GM12878 (cell line): Measurements from ENCODE around the gene KIAA0930. TPM values are rescaled to one million over a fixed set of nuclear protein-coding genes. Genes with fewer than 3 reads are reported as not detected.

Source experiments
- ATAC-seq: fragments of 200-7000 bp; cut with Tn5 transposase; 3 replicates; pipeline ENCODE4 v1.9.1; 2020; ENCODE audit warnings: mild to moderate bottlenecking, moderate library complexity
- BruUV-seq: library from RNA; stranded (reverse); fragments of 400-500 nt; replicated peaks from 2 replicates; lab custom pipeline; 2021; lab: Mats Ljungman, UMichigan
- CTCF ChIA-PET: fragments of 300-600 bp; sonication (Branson Sonifier 250); formaldehyde crosslinking; extraction: SDS; loops from one replicate; lab custom pipeline; 2021; ENCODE audit warnings: inconsistent platforms; lab: Yijun Ruan, JAX
- POLR2A ChIA-PET: fragments of 350-600 bp; formaldehyde crosslinking; extraction: SDS; loops from one replicate; lab custom pipeline; 2021; ENCODE audit warnings: inconsistent platforms; lab: Charles Lee
- RAD21 ChIA-PET: fragments of 300-600 bp; sonication (Branson Sonifier 250); formaldehyde crosslinking; loops from one replicate; lab custom pipeline; 2023; ENCODE audit warnings: antibody characterized with exemption; ENCODE audit not compliant: unreplicated experiment; lab: Charles Lee
- SMC1A ChIA-PET: fragments of 300-600 bp; sonication (Branson Sonifier 250); formaldehyde crosslinking; loops from one replicate; lab custom pipeline; 2023; ENCODE audit not compliant: unreplicated experiment, uncharacterized antibody; lab: Charles Lee
- DNase-seq: peaks from one replicate; pipeline ENCODE4 v3.0.0-alpha.2; 2011; ENCODE audit warnings: low read depth, low spot score
- FAIRE-seq: peaks from 3 replicates; lab custom pipeline; 2011; peaks lifted over from hg19 to GRCh38; lab: Jason Lieb, UNC
- H2AFZ ChIP-seq: 2 replicates; pipeline ENCODE4 v1.6.0; 2011; ENCODE audit warnings: low read depth, low read length, control low read depth; ENCODE audit not compliant: control insufficient read depth
- H3K27ac ChIP-seq: 2 replicates; pipeline ENCODE4 v1.5.1; 2011; ENCODE audit warnings: control low read depth; ENCODE audit not compliant: control insufficient read depth, insufficient read depth
- H3K27me3 ChIP-seq, 2 experiments: replicated peaks in 1 of 2; 2 replicates each; pipeline versions ENCODE4 v1.6.0 to v1.6.1; 2011; ENCODE audit warnings: low read length in 1 of 2; ENCODE audit not compliant: control insufficient read depth in 2 of 2, insufficient read depth in 2 of 2
- H3K36me3 ChIP-seq, 2 experiments: 2 replicates each; pipeline ENCODE4 v1.5.1; 2011; ENCODE audit warnings: low read length in 1 of 2; ENCODE audit not compliant: control insufficient read depth in 2 of 2, insufficient read depth in 2 of 2
- H3K4me1 ChIP-seq: 2 replicates; pipeline ENCODE4 v1.6.1; 2011; ENCODE audit warnings: mild to moderate bottlenecking, low read length, moderate library complexity, mixed read lengths; ENCODE audit not compliant: control insufficient read depth, insufficient read depth
- H3K4me2 ChIP-seq: 2 replicates; pipeline ENCODE4 v1.6.0; 2011; ENCODE audit warnings: control low read depth; ENCODE audit not compliant: control insufficient read depth, insufficient read depth
- H3K4me3 ChIP-seq: fragments of 200-600 bp; sonication (generic); 2 replicates; pipeline ENCODE4 v1.5.1; 2016
- H3K79me2 ChIP-seq: 2 replicates; pipeline ENCODE4 v1.6.0; 2011; ENCODE audit warnings: low read length; ENCODE audit not compliant: control insufficient read depth, insufficient read depth
- H3K9ac ChIP-seq: 2 replicates; pipeline ENCODE4 v1.8.0; 2011; ENCODE audit warnings: low read length, control low read depth, mixed read lengths; ENCODE audit not compliant: control insufficient read depth, insufficient read depth
- H3K9me3 ChIP-seq: replicated peaks from 3 replicates; pipeline ENCODE4 v1.5.1; 2011; ENCODE audit warnings: mild to moderate bottlenecking, low read length; ENCODE audit not compliant: control insufficient read depth, insufficient read depth
- H4K20me1 ChIP-seq: 2 replicates; pipeline ENCODE4 v1.6.0; 2011; ENCODE audit not compliant: control insufficient read depth, insufficient read depth
- ATF7 ChIP-seq: fragments of 450-650 bp; IDR thresholded peaks from 2 replicates; pipeline ENCODE4 v1.6.1; 2016; ENCODE audit warnings: low read depth, mild to moderate bottlenecking
- CREM ChIP-seq: IDR thresholded peaks from 2 replicates; pipeline ENCODE4 v1.6.1; 2014; ENCODE audit warnings: antibody characterized with exemption, low read depth
- IRF5 ChIP-seq: fragments of 450-650 bp; IDR thresholded peaks from 2 replicates; pipeline ENCODE4 v1.6.1; 2017; ENCODE audit warnings: borderline replicate concordance
- MEF2B ChIP-seq: fragments of 450-650 bp; IDR thresholded peaks from 2 replicates; pipeline ENCODE4 v1.6.1; 2018; ENCODE audit warnings: mild to moderate bottlenecking, moderate library complexity; ENCODE audit not compliant: partially characterized antibody, poor library complexity, severe bottlenecking
- NR2F1 ChIP-seq: fragments of 450-650 bp; conservative IDR thresholded peaks from 2 replicates; pipeline ENCODE4 v1.6.1; 2017; ENCODE audit warnings: mild to moderate bottlenecking
- PML ChIP-seq: IDR thresholded peaks from 2 replicates; pipeline ENCODE4 v1.6.1; 2012; ENCODE audit warnings: low read length, inconsistent platforms
- POU2F2 ChIP-seq: IDR thresholded peaks from 3 replicates; pipeline ENCODE4 v1.6.1; 2011; ENCODE audit warnings: low read depth, mild to moderate bottlenecking, low read length, borderline replicate concordance
- SMAD5 ChIP-seq: IDR thresholded peaks from 2 replicates; pipeline ENCODE4 v1.6.1; 2016; ENCODE audit warnings: antibody characterized with exemption, low read depth
- SPI1 ChIP-seq: IDR thresholded peaks from 2 replicates; pipeline ENCODE4 v1.6.1; 2011; ENCODE audit warnings: low read depth, mild to moderate bottlenecking, low read length, moderate library complexity, borderline replicate concordance; ENCODE audit not compliant: insufficient read depth
- WGBS: methylation state at CpG from one replicate; pipeline ENCODE4 v1.1.6; 2016; ENCODE audit warnings: low lambda C conversion rate; ENCODE audit not compliant: insufficient replicate concordance, insufficient coverage; ENCODE audit errors: missing lambda C conversion rate; 5-methylcytosine and 5-hydroxymethylcytosine counted together
- in situ Hi-C: fragments of 300-500 bp; cut with MboI; formaldehyde crosslinking; loops from 9 replicates; pipeline ENCODE4 v1.14.3; 2018; ENCODE audit warnings: mixed read lengths
- intact Hi-C: fragments of 100-400 bp; cut with micrococcal nuclease; formaldehyde crosslinking; loops from one replicate; pipeline ENCODE4 v1.14.2; 2022; ENCODE audit not compliant: unreplicated experiment
- polyA plus RNA-seq, 11 experiments: library from polyadenylated mRNA; depleted of rRNA in 4 of 11; unstranded in 6 of 11; stranded (reverse) in 5 of 11; fragments of >200 nt; fragmentation: Nextera tagmentation in 4 of 11; fragmentation: Illumina TruSeq in 1 of 11; extraction: Ambion mirVana in 4 of 11; extraction: Trizol in 1 of 11; gene quantifications; 1 replicate in 1 of 11; 2 replicates in 10 of 11; pipeline versions ENCODE4 v1.2.1 to v1.2.3, GENCODE V29; 2011 to 2016; ENCODE audit warnings: inconsistent platforms in 2 of 11, missing spikeins in 2 of 11, low read depth in 1 of 11
- total RNA-seq, 4 experiments: library from RNA; depleted of rRNA in 3 of 4; stranded (reverse); fragments of >200 nt in 3 of 4; fragmentation: Illumina TruSeq in 1 of 4; extraction: Trizol in 1 of 4; gene quantifications; 2 replicates each; pipeline versions ENCODE4 v1.2.1 to v1.2.3, GENCODE V29; 2013 to 2021
- TF ChIP-seq, protein P1 (sequence below): IDR thresholded peaks from 2 replicates; pipeline ENCODE4 v1.6.1; 2012; ENCODE audit warnings: improper control_type of control experiment, low read depth, low read length; ENCODE audit not compliant: insufficient replicate concordance

Gene KIAA0930
- total and polyA plus RNA-seq, 10 of the 15 experiments (the other 5 are each of a cell fraction or from before 2014, with no cell fraction given): 3.6 to 125 (median 46.3) TPM

GRCh38 chr22:45233386-45233785 lies 7.3 kb downstream of the KIAA0930 start (continued):
- TF ChIP-seq IRF5: no peak
- TF ChIP-seq SPI1: no peak
- TF ChIP-seq PML: no peak
- no peak for TF ChIP-seq ATF7
- no peak for TF ChIP-seq CREM
- TF ChIP-seq SMAD5: no peak
- no peak for TF ChIP-seq POU2F2

DNA sequence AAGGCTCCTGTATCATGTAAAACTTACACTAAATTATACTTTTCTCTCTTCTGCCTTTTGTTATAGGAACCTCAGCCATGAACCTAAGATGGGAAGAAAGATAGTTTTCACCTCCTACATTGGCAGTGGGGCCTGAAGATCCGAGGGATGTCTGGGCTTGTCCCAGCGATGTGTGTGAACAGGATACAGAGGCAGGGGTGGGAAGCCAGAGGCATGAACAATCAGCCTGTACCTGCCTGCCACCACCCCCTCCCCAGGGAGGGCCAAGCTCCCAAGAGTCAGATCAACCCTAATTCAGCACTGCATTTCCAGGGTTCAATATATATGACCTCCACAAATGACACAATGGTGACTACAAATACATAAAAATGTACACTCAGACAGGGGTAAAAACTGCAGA lies 9.4 kb downstream of the KIAA0930 start:
- H3K79me2 ChIP-seq: peaks cover 59% of the 10 kb centered on the region
- peaks cover 3 to 9% of the 10 kb centered on the region in 2 experiments; a peak in 2 of 4 replicates for H3K36me3 ChIP-seq
- FAIRE-seq (no peak), DNase-seq (no peak), ATAC-seq (no peak)
- ChIA-PET POLR2A (no interaction called here), CTCF (no interaction called here), RAD21 (no interaction called here), SMC1A (no interaction called here)
- no TSS peak for BruUV-seq
- H4K20me1 ChIP-seq: no peaks in the 10 kb centered on the region
- peaks cover 31% of the 10 kb centered on the region for H3K4me1 ChIP-seq
- H3K9ac ChIP-seq: no peak overlapping the region
- H3K9me3 ChIP-seq: no peaks in the 10 kb centered on the region
- in situ Hi-C loops: no loop called here
- peak overlapping the region; percentile 14 for H3K27ac ChIP-seq
- no peak overlapping the region for H3K4me3 ChIP-seq
- H3K4me2 ChIP-seq: no peak overlapping the region
- 98% methylated on average over 2 of the region's 2 CpGs for WGBS
- intact Hi-C loops: no loop called here
- no peaks in the 10 kb centered on the region for H3K27me3 ChIP-seq
- H2AFZ ChIP-seq: no peak overlapping the region
- peak; percentile 59 for TF ChIP-seq MEF2B
- TF ChIP-seq NR2F1: no peak
- TF ChIP-seq, protein P1, sequence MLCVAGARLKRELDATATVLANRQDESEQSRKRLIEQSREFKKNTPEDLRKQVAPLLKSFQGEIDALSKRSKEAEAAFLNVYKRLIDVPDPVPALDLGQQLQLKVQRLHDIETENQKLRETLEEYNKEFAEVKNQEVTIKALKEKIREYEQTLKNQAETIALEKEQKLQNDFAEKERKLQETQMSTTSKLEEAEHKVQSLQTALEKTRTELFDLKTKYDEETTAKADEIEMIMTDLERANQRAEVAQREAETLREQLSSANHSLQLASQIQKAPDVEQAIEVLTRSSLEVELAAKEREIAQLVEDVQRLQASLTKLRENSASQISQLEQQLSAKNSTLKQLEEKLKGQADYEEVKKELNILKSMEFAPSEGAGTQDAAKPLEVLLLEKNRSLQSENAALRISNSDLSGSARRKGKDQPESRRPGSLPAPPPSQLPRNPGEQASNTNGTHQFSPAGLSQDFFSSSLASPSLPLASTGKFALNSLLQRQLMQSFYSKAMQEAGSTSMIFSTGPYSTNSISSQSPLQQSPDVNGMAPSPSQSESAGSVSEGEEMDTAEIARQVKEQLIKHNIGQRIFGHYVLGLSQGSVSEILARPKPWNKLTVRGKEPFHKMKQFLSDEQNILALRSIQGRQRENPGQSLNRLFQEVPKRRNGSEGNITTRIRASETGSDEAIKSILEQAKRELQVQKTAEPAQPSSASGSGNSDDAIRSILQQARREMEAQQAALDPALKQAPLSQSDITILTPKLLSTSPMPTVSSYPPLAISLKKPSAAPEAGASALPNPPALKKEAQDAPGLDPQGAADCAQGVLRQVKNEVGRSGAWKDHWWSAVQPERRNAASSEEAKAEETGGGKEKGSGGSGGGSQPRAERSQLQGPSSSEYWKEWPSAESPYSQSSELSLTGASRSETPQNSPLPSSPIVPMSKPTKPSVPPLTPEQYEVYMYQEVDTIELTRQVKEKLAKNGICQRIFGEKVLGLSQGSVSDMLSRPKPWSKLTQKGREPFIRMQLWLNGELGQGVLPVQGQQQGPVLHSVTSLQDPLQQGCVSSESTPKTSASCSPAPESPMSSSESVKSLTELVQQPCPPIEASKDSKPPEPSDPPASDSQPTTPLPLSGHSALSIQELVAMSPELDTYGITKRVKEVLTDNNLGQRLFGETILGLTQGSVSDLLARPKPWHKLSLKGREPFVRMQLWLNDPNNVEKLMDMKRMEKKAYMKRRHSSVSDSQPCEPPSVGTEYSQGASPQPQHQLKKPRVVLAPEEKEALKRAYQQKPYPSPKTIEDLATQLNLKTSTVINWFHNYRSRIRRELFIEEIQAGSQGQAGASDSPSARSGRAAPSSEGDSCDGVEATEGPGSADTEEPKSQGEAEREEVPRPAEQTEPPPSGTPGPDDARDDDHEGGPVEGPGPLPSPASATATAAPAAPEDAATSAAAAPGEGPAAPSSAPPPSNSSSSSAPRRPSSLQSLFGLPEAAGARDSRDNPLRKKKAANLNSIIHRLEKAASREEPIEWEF: no peak
- TF ChIP-seq, all 136 proteins: peak for 1
